GM19035 (cell line): ENCODE results near the gene NDC80.
"Not testable (repeated sequence)": the region's sequence is repeated elsewhere in the genome, so short reads cannot be mapped to it uniquely, and the experiment has no call there.

Source experiments
- ATAC-seq: cut with Tn5 transposase; IDR thresholded peaks from one replicate; pipeline ENCODE4 v1.9.1; 2021; ENCODE audit not compliant: unreplicated experiment

The NDC80 gene

DNA sequence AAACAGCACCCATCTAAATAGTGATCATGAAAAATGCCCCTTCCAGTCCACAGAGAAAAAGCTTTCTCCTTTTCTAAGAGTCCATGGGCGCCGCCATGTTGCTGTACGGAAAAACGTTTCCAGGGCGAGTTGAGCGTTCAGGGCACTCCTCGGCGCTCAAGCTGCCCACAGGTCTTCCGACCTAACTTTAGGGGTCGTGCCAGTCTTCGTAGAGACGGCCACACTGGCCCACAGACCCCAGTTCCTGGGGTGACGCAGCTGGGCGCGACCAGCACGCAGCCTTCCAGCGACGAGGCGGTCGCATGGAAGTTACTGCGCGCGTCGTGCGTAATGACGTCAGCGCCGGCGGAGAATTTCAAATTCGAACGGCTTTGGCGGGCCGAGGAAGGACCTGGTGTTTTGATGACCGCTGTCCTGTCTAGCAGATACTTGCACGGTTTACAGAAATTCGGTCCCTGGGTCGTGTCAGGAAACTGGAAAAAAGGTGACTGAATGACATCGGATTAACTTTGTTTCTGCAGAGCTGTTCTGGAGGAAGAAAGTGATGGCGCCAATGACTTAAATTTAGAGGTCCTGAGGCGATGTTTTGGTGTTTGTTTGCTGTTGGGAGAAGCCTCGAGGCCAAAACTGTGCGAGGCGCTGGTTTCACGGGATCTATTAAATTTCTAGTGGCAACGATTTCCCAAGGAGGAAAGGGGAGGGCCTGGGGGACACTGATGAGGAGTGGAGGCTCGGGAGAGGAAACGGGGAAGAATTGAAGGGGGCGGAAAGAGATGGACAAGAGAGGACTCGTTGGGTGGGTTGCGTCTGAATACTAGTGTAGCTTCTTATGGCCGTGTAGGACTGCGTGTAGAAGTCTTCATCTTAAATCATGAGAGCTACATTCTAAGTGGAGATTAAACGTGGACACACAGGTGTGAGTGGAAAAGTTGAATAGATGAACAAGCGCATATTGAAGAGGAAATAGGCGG lies at the start of gene NDC80, which contains the start of gene METTL4:
NDC80 (plus strand) TSS at position 358 of the 971 bp plus-strand sequence. CDS start 1,429 bp downstream, outside the sequence.
METTL4 (minus strand) TSS at position 306 of the 971 bp plus-strand sequence. CDS start 4,289 bp downstream, outside the sequence.
- peak; percentile 82 for ATAC-seq

DNA sequence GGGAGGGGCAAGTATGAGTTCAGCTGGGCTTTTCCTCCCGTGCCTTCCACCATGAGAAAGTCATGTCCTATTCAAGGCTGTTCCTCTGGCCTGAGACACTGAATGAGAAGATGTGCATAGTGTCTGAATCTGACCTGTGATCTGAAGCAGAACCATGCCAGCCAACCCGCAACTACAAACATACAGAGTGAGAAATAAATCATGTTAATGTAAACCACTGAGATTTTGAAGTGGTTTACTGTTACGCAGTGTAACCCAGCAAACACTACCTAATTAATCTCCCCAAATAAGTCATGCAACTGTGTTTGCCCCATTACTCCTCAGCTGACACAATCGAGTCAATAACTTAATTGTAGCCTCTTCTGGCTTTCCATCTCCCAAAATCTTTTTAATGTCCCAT lies 49.2 kb upstream of the NDC80 start:
- no peak for ATAC-seq

DNA sequence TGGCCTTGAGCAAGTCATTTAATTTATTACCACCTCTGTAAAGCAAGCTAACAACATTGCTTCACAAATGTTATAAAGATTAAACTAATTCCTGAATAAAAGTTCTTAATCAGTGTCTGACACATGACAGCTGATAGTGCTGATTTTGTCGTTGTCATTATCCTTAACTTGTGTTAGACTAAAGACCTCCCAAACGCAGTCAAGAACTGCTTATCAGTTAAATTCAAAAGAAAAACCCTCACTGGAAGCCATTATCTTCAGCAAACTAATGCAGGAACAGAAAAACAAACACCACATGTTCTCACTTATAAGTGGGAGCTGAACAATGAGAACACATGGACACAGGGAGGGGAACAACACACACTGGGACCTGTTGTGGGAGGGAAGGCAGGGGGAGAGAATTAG lies 46.6 kb upstream of the NDC80 start:
- ATAC-seq = not testable (repeated sequence)

DNA sequence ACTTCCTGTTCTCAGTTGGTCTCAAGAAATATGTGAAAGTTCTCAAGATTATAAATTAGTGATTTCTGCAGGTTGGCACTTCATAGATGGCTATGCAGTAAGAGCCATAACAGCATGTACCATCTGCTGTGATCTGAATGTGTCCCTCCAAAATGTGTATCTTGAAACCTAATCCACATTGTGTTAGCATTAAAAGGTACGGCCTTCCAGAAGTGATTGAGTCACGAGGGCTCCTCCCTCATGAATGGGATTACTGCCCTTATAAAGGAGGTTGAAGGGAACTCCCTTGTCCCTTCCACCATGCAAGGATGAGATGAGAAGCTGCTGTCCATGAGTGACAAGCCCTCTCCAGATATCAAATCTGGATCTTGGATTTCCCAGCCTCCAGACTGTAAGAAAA lies 45.0 kb upstream of the NDC80 start:
- ATAC-seq = no peak

DNA sequence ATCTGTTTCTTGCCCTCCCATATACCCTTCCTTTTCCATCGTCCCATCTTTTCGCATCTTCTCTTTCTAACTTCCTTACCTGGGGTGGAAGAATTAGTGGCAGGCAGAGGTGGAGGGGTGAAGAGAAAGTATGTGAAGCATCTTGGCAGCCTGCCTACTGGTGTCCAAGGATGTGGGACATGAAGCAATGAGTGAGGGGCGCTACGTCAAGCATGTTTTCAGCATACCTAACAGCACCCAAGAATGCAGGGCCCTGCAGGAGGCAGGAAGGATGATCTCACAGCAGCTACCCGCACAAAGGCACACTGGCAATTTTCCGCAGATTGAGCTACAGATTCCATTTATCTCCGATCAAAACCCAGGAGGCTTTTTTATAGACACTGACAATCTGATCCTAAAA lies 42.2 kb upstream of the NDC80 start:
- ATAC-seq = no peak

DNA sequence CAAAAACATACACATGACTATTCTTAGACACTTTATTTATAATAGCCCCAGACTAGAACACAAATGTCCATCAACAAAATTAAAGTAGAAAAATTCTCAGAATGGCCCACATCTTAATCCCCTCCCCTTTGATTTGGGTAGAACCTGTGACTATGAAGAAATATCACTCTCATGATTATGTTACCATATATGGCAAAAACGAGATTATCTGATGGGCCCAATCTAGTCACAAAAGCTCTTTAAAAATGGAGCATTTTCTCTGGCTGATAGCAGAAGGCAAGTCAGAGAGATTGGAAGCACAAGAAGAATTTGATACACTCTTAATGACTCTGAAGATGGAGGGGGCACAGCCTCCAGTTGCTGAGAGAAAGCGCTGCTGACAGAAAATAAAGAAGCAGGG lies 39.6 kb upstream of the NDC80 start:
- no peak for ATAC-seq

DNA sequence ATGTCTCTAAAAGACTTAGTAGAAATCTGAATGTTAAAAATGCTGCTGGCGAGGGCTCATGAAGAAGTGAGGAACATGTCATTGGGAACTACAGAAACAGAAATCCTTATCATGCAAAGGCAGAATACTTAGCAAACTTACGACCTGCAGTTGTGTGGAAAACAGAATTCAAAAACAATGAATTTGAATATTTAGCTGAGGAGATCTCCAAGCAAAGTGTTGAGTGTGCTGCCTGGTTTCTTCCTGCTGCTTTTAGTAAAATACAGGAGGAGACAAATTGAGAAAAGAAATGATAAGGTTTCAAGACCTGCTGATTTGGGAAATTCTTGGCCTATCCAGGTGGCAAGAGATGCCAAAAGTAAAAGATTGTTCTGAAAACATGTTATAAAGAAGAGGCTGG lies 38.6 kb upstream of the NDC80 start:
- ATAC-seq = no peak

DNA sequence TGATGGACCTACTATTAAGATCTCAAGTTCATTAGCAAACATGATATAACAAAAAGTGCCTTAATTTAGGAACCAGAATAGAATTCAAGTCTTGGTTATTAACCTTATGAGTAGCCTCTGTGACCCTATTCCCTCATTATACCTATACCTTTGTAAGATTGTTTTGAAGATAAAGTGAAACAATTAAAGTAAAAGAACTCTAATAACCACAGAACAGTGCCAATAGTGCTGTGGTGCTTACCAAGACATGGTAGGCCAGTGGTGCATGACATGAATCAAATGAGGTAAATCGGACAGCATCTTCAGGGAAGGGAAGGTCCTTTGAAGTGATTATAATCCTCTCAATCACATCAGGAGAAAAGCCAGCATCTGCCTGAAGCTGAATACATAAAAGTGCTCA lies 36.5 kb upstream of the NDC80 start:
- no peak for ATAC-seq

DNA sequence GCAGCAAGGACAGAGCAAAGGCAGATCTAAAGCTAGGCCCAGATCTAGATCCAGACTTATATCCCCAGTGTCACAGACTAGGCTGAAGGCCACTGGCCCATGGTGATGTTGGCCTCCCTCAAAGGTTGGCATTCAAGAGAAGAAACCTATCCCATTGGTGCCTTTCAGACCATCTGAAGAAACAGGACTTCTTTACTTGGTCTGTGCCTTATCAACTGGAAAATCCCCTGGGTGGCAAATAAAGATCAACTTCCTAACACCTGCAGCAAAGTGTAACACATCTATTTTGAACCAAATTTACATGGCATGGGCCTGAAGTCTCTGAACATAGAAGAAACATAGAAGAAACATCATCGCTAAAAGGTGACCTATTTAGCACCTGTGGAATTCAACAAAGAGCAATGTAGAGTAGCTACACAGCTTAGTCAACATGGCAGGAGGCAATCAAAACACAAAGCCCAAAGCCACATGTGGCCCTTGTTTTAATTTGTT lies 35.9 kb upstream of the NDC80 start:
- ATAC-seq = no peak

DNA sequence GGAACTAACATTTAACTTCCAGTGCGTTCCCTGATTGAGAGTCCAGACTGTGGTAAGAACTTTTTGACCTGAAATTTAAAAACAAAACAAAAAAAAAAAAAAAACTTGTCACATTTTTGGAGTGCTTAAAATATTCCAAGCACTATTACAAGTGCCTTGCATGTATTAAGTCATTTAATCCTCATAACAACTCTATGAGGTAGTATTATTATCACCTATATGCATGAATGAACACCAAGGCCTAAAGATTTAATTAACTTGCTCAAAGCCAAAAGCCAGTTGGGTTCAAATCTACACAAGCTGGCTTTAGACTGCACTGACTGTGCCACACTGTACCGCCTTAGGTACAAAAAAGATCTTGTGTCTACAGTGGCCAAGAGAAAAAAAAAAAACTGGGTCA lies 35.3 kb upstream of the NDC80 start:
- ATAC-seq = no peak

DNA sequence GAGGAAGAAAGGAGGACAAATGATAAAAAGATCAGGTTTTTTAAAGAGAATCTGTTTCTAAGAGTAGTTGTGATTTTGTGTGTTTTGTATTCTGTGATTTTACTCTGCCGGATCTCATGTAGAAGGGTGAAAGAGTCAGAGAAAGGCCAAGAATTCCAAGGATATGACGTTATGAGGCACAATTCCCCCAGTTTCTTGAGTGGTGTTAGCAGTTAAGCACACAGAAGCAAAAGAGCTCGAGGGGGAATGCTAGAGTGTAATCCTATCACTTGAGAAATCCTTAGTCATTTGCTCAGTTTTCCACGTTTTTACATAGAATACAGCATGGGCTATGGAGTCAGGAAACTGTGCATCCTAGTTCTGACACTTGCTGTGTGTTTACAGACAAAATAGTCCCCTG lies 34.9 kb upstream of the NDC80 start:
- no peak for ATAC-seq

DNA sequence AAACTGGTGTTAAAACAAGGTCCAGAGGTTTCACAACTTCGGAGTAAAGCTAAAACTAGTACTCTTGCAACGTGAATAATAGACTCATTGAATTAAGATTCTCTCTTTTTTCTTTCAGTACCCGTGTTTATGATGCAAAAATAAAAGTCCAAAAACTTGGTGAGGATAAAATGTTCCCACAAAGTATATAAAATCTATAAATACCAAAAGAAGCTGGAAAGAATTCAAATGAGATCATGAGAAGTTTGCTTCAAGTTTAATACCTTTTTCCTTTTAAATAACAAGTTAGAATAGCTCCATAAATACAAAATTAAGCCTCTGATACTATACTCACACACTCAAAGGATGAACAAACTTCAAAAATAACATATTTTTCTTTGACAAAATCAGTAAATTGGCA lies 34.1 kb upstream of the NDC80 start:
- no peak for ATAC-seq

DNA sequence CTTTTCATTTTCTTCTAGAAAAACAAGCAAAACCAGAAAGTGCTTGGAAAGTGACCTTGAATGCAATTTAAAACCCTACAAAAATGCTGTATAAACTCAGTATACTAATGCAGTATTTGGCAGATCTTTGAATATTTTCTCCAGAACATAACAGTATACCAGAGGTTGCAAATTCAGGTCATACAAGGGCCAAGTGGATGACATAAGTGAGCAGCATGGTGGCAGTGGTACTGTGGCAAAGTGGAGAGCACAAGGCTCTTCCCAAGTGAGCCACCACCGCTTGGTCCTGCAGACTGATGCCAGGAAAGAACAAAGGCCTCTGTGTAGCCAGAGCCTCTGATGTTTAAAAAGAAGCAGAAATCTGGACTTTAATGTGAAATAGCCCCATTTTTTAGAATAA lies 33.1 kb upstream of the NDC80 start:
- no peak for ATAC-seq

DNA sequence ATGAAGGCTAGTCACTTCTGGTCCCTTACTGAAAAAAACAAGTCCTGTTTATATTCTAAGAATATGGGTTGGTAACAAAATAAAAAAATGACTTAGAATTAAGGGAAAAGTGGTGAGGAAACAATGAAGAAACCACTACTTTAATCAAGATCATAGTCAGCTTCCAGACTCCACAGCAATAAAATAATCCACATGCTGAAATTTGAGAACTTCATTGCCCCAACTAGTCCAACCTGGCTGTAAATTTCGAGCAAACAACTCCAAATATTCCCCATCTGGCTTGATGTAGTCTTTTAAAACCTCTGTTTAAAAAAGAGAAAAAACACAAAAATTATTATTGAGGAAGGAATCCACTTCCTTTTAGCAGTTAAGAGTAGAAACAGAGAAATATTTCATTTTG lies 32.5 kb upstream of the NDC80 start:
- ATAC-seq = no peak

DNA sequence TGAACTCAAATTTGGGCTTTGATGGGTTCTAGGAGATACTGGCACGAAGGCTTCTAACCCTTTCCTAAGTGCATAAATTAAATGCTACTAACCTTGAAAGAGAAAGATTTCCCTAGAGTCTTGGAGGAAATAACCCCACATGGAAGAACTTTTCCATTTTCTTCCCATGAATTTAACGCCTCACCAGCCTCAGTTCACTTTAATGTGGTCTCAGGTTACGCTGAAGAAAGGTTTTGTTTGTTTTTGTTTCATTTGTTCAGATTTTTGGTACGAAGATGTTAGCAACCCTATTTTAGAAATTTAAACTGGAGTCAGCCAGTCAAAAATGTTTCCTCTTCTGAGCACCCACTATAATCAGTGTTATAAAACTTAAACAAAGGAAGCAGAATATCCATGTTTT lies 30.8 kb upstream of the NDC80 start:
- no peak for ATAC-seq

DNA sequence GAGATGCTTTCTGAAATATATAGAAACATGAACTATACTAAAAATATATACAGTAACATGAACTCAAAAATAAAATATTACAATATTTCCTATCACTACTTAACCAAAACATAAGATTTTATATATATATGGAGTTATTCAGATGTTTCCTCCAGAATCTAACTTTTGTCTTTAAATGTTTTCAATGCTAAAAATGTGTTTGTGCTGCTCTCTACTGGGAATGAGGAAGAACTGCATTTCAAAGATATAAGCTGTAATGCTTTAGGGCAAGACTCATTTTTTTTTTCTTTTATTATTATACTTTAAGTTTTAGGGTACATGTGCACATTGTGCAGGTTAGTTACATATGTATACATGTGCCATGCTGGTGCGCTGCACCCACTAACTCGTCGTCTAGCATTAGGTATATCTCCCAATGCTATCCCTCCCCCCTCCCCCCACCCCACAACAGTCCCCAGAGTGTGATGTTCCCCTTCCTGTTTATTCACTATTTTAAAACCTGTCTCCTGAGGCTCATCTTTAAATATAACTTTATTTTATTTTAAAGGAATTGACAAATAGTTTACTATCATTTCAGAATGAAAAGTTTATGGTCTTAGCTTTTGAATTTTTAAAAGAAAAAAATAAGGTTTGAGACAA lies 29.3 kb upstream of the NDC80 start:
- ATAC-seq = peak; percentile 72

DNA sequence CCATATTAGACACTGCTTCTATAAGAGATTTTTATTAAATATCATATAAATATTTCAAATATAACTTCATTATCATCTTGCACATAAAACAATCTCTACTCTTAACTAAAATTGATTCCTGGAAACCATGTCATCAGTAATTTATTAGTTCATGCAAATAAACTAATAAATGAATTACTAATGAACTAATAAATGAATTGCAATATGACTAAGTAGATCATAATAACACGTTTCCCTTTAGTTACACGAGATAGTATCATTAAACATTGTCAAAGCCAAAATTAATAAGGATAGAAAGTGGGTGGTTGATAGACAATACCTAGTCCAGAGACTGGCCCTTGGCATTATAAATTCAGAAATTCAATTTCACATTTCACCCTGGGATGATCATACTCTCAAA lies 26.2 kb upstream of the NDC80 start:
- no peak for ATAC-seq

DNA sequence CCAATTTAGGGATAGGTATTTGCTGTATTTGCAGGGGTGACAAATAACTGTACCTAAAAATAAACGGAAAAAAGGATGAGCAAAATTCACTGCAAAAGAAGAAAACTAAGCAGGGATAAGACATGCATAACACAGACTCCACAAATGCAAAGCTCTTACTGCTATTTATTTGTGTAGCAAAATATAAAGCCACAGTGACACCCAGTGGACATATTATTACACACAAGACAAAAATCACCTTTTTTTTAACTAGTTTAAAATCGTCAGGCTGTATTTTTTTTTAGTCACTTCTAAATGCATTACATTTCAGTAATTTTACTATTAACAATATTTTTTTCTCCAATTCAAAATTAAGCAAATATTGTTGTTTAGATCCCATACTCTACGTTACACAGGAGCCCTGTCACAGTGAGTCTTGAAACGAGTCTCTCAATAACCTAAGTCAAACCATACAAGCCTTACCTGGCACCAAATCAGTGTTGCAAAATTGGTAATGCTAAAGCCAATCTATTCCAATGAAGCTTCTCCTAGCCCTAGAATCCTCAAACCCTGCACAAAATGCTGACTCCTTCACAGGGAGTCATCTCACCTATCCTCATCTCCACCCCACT lies 23.8 kb upstream of the NDC80 start:
- ATAC-seq = peak; percentile 68

DNA sequence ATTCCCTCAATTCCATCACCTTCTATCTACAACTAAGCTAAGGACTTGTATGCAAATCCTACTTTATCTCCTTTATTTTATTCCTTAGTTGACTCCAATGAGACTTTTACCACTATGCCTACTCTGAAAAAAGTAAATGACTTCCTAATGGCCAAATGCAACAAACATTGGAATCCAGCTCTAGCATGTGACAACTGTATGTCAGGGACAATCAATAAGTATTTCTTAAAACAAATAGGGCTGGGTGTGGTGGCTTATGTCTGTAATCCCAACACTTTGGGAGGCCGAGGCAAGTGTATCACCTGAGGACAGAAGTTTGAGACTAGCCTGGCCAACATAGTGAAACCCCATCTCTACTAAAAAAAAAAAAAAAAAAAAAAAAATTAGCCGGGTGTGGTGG lies 21.9 kb upstream of the NDC80 start:
- no peak for ATAC-seq

DNA sequence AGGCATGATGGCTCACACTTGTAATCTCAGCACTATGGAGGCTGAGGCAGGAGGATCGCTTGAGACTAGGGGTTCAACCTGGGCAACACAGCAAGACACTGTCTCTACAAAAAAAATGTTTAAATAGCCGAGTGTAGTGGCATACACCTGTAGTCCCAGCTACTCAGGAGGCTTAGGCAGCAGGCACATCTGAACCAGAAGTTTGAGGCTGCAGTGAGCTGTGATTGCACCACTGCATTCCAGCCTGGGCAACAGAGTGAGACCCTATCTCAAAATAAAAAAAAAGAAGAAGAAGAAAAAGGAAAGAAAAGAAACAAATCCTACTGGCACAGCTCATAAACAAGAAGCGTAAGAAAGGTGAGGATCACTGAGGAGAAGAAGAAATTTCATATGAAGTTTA lies 19.9 kb upstream of the NDC80 start:
- no peak for ATAC-seq

DNA sequence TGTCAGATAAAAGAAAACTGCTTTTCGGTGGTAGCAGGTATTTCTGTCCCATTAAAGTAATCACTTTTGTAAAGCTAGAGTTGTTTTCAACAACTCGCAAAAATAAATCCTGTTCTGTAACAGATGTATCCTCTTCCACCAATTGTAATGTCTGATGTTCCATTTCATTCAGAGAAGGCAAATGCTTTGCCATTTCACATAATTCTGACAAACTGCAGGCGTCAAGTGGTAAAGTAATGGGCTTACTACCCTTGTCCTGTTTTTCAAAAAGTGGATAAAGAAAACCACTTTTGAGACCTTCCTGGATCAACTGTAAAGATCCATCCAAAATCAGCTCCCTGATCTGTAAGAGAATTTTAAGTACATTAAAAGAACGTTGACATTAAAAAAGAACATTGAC lies 16.7 kb upstream of the NDC80 start:
- ATAC-seq = no peak

DNA sequence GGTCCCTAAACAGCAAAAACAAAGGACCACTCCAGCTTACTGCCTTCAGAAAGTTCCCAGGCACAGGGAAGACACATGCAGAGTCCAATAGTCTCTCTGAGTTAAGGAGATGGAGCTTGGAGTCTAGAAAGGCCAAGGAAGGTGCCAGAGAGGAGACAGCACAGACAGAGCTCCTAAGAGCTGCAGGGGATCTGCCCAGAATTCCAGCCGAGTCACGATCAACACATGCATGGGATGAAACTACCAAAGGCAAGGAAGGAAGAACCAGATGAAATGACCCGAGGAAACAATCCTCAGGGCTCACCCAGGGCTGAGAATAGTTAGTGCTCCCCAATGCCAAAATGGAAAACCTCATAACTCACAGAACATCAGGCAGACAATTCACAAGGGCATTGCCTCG lies 15.5 kb upstream of the NDC80 start:
- ATAC-seq = no peak
